Measurements from ENCODE around the gene CFLAR. TPM values are rescaled to one million over a fixed set of nuclear protein-coding genes. Genes with fewer than 3 reads are reported as not detected.

CFLAR gene
- 100 to 1,000 TPM; 158 to 284 (median 220) TPM for total RNA-seq

DNA sequence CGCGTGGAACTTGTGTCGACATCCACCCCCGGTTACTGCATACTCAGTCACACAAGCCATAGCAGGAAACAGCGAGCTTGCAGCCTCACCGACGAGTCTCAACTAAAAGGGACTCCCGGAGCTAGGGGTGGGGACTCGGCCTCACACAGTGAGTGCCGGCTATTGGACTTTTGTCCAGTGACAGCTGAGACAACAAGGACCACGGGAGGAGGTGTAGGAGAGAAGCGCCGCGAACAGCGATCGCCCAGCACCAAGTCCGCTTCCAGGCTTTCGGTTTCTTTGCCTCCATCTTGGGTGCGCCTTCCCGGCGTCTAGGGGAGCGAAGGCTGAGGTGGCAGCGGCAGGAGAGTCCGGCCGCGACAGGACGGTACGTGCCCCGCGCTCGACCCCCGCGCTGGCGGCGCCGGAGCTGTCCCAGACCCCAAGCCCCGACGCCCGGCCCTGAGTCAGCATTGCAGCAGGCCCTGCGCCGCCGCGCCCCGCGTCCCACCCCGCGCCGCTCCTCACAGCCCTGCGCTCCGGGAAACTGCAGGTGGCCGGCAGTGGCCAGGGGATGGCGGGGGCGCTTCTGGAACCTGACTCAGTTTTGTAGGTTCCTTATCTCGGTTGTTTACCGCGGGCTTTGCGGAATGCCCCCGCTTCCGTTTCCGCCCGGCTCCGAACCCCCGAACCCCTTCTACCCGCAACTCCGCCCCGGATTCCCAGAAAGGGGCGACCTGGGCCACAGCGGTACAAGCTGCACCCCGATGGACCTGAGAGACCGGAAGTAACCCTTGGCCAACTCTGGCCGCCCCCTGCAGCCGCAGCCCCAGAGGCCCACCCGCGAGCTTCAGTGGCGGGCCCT lies at the start of gene CFLAR:
Gene CFLAR (plus strand): TSS at position 50 of the 844 bp plus-strand sequence. CDS start 13,702 bp downstream, outside the sequence.
- Histone ChIP-seq H3K9me3 (no peaks in the 10 kb centered on the region), H3K4me3 (peak within 1 kb of the TSS; percentile 82 to 95 (median 86)), H3K4me1 (peaks cover 0 to 45% (median 7%) of the 10 kb centered on the region in 4 donors), H3K36me3 (peaks cover 0 to 7% (median 0%) of the 10 kb centered on the region in 3 donors), H3K27ac (peak within 1 kb of the TSS; percentile 96 to 100 (median 99)), H3K27me3 (no peaks in the 10 kb centered on the region)
- 0 to 1% methylated on average over 45 to 52 of the region's 75 CpGs for WGBS, 2 donors
- TF ChIP-seq EP300 (IDR thresholded peaks at IDR 0.05) (peak in 1 of 2 donors; percentile 88), POLR2A (IDR thresholded peaks at IDR 0.05) (peak in 1 of 2 donors; percentile 56), CTCF (IDR thresholded peaks at IDR 0.05) (no peak)
- DNase-seq (ENCODE audit: low spot score in 2 of 2) = peak; percentile 57 to 71

DNA sequence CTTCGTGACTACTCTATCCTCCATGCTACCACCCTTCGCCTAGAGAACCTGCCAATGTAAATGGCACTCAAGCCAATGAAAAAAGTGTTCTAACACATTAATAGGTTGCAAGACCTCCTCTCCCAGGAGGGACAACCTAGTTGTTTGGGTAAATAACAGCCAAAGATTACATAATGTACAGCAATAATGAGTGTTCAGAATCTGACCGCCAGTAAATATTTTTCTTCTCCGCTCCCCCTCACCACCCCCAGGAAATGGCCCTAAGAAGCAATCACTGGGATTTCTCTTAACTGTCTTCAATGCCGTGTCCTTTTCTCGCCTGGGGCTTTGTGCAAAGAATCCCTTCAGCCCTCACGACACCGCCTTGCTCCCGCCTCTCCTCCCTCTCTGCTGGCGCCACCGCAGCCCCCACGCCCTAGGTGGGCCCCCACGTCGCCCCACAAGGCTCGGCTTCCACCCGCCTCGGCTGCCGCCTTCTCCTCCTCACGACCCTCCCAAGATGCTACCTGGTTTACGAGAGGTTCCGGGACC lies 45.0 kb upstream of the CFLAR start:
- Histone ChIP-seq H3K27me3 (no peaks in the 10 kb centered on the region), H3K27ac (peak overlapping the region; percentile 59 to 93 (median 82)), H3K4me3 (peak overlapping the region; percentile 71 to 100 (median 90)), H3K4me1 (peaks cover 5 to 82% (median 27%) of the 10 kb centered on the region in 4 donors), H3K36me3 (no peaks in the 10 kb centered on the region), H3K9me3 (no peaks in the 10 kb centered on the region)
- TF ChIP-seq EP300 (IDR thresholded peaks at IDR 0.05) = no peak
- no peak for TF ChIP-seq POLR2A (IDR thresholded peaks at IDR 0.05)
- no peak for TF ChIP-seq CTCF (IDR thresholded peaks at IDR 0.05)
- DNase-seq (ENCODE audit: low spot score in 2 of 2) = no peak
- WGBS, 2 donors = 1 to 2% methylated on average over 19 to 21 of the region's 21 CpGs

GRCh38 chr2:201071479-201072200 lies 44.3 kb upstream of the CFLAR start, which contains the start of the genes HYCC2 and NDUFB3:
Gene HYCC2 (minus strand): TSS chr2:201071671. CDS start chr2:201024009, 47,662 bp downstream.
Gene NDUFB3 (plus strand): TSS chr2:201072001. CDS start chr2:201078883, 6,882 bp downstream.
- Histone ChIP-seq H3K4me3 (peak within 1 kb of the TSS; percentile 71 to 100 (median 90)), H3K27me3 (no peaks in the 10 kb centered on the region), H3K4me1 (peaks cover 5 to 82% (median 27%) of the 10 kb centered on the region in 4 donors), H3K9me3 (no peaks in the 10 kb centered on the region), H3K27ac (peak within 1 kb of the TSS; percentile 59 to 93 (median 82)), H3K36me3 (no peaks in the 10 kb centered on the region)
- WGBS, 2 donors = 0% methylated on average over 14 to 34 of the region's 34 CpGs
- DNase-seq (ENCODE audit: low spot score in 2 of 2) = peak; percentile 80 to 91
- TF ChIP-seq CTCF (IDR thresholded peaks at IDR 0.05) (peak; percentile 29 to 62 (median 47)), POLR2A (IDR thresholded peaks at IDR 0.05) (peak; percentile 60 to 72), EP300 (IDR thresholded peaks at IDR 0.05) (peak; percentile 81 to 94)

GRCh38 chr2:201072201-201072530 lies 43.8 kb upstream of the CFLAR start:
- 2 to 3% methylated on average over 5 of the region's 5 CpGs for WGBS, 2 donors
- no peaks in the 10 kb centered on the region for H3K27me3 ChIP-seq
- peak overlapping the region in 3 of 4 donors; percentile 59 to 93 (median 82) for H3K27ac ChIP-seq
- DNase-seq (ENCODE audit: low spot score in 2 of 2) = no peak
- H3K9me3 ChIP-seq = no peaks in the 10 kb centered on the region
- TF ChIP-seq POLR2A (IDR thresholded peaks at IDR 0.05) = no peak
- TF ChIP-seq EP300 (IDR thresholded peaks at IDR 0.05) = no peak
- no peak for TF ChIP-seq CTCF (IDR thresholded peaks at IDR 0.05)
- no peaks in the 10 kb centered on the region for H3K36me3 ChIP-seq
- H3K4me3 ChIP-seq = peak overlapping the region; percentile 71 to 100 (median 90)
- H3K4me1 ChIP-seq = peaks cover 5 to 78% (median 27%) of the 10 kb centered on the region in 4 donors

All from tibial nerve (tissue), 4 donors.